H1 (cell line): ENCODE results near the gene PRSS21. TPM values are rescaled to one million over a fixed set of nuclear protein-coding genes. Genes with fewer than 3 reads are reported as not detected.

ENCODE experiments used
- CTCF ChIA-PET: fragments of 300-600 bp; sonication (Branson Sonifier 250); formaldehyde crosslinking; loops from one replicate; lab custom pipeline; 2021; ENCODE audit not compliant: partially characterized antibody; lab: Charles Lee
- POLR2A ChIA-PET: fragments of 300-600 bp; sonication (Branson Sonifier 250); formaldehyde crosslinking; loops from one replicate; lab custom pipeline; 2021; ENCODE audit warnings: inconsistent platforms; ENCODE audit not compliant: partially characterized antibody; lab: Charles Lee
- DNase-seq, 2 experiments: peaks; one replicate each; pipeline versions ENCODE4 v3.0.0 to v3.0.0-alpha.2; 2010 to 2022; ENCODE audit warnings: low spot score in 2 of 2, low read depth in 1 of 2, mixed read lengths in 1 of 2
- FAIRE-seq: peaks from 2 replicates; lab custom pipeline; 2011; peaks lifted over from hg19 to GRCh38; lab: Jason Lieb, UNC
- H2AFZ ChIP-seq: 2 replicates; pipeline ENCODE4 v1.8.1; 2012; ENCODE audit warnings: low read length, inconsistent platforms
- H2AK5ac ChIP-seq: 2 replicates; pipeline ENCODE4 v1.6.1; 2013; ENCODE audit warnings: low read depth, low read length
- H2BK120ac ChIP-seq: replicated peaks from 2 replicates; pipeline ENCODE3; 2013; ENCODE audit warnings: low read depth, low read length, inconsistent platforms
- H2BK12ac ChIP-seq: 2 replicates; pipeline ENCODE4 v1.6.1; 2013; ENCODE audit warnings: low read depth, low read length
- H2BK15ac ChIP-seq: 2 replicates; pipeline ENCODE4 v1.6.1; 2013; ENCODE audit warnings: low read length
- H2BK20ac ChIP-seq: 2 replicates; pipeline ENCODE4 v1.6.1; 2013; ENCODE audit warnings: low read length
- H2BK5ac ChIP-seq: 2 replicates; pipeline ENCODE4 v1.6.1; 2013; ENCODE audit warnings: low read depth, low read length
- H3K14ac ChIP-seq: 2 replicates; pipeline ENCODE4 v1.6.1; 2013; ENCODE audit warnings: inconsistent platforms; ENCODE audit not compliant: insufficient read length
- H3K18ac ChIP-seq: 2 replicates; pipeline ENCODE4 v1.6.1; 2013; ENCODE audit warnings: low read length; ENCODE audit errors: extremely low read depth
- H3K23ac ChIP-seq: 2 replicates; pipeline ENCODE4 v1.6.1; 2013; ENCODE audit warnings: inconsistent platforms; ENCODE audit not compliant: insufficient read length
- H3K23me2 ChIP-seq: 2 replicates; pipeline ENCODE4 v1.6.1; 2013; ENCODE audit warnings: low read depth, low read length
- H3K27ac ChIP-seq: 2 replicates; pipeline ENCODE4 v1.6.1; 2011; ENCODE audit warnings: low read depth, low read length, inconsistent platforms
- H3K27me3 ChIP-seq, 4 experiments: replicated peaks in 1 of 4; 1 replicate in 1 of 4; 2 replicates in 3 of 4; pipeline versions ENCODE4 v1.6.1 to v1.8.1; 2011 to 2013; ENCODE audit warnings: low read length in 3 of 4, mild to moderate bottlenecking in 3 of 4, inconsistent platforms in 2 of 4, mixed read lengths in 2 of 4, moderate library complexity in 1 of 4; ENCODE audit not compliant: control insufficient read depth in 3 of 4, insufficient read depth in 3 of 4; ENCODE audit errors: extremely low read depth in 1 of 4
- H3K36me3 ChIP-seq, 4 experiments: 2 replicates each; pipeline versions ENCODE4 v1.6.1 to v1.8.1; 2011 to 2013; ENCODE audit warnings: mild to moderate bottlenecking in 4 of 4, low read length in 3 of 4, moderate library complexity in 2 of 4, control low read depth in 1 of 4, inconsistent platforms in 1 of 4; ENCODE audit not compliant: insufficient read depth in 4 of 4, control insufficient read depth in 2 of 4
- H3K4ac ChIP-seq: replicated peaks from 2 replicates; pipeline ENCODE3; 2013; ENCODE audit warnings: low read length, low read depth, mixed read lengths, inconsistent platforms; ENCODE audit not compliant: insufficient read length
- H3K4me1 ChIP-seq, 4 experiments: replicated peaks in 1 of 4; 1 replicate in 1 of 4; 2 replicates in 3 of 4; pipeline versions ENCODE4 v1.6.1 to v1.8.1; 2011 to 2013; ENCODE audit warnings: low read length in 3 of 4, inconsistent platforms in 2 of 4, mixed read lengths in 1 of 4; ENCODE audit not compliant: insufficient read depth in 4 of 4, control insufficient read depth in 3 of 4
- H3K4me2 ChIP-seq, 2 experiments: 2 replicates each; pipeline versions ENCODE4 v1.6.1 to v1.8.1; 2011 to 2013; ENCODE audit warnings: low read depth in 2 of 2, low read length in 2 of 2, control low read depth in 1 of 2, inconsistent platforms in 1 of 2, mild to moderate bottlenecking in 1 of 2; ENCODE audit not compliant: insufficient read depth in 1 of 2
- H3K4me3 ChIP-seq, 4 experiments: fragments of 200-600, 300-600 bp in 1 of 4; sonication (generic), shearing (Covaris generic), sonication (Bioruptor Twin) in 1 of 4; 2 replicates each; pipeline versions ENCODE4 v1.5.1 to v1.8.1; 2011 to 2016; ENCODE audit warnings: low read length in 4 of 4, low read depth in 3 of 4, control low read depth in 2 of 4, inconsistent platforms in 2 of 4, mild to moderate bottlenecking in 2 of 4, mixed read lengths in 1 of 4, moderate library complexity in 1 of 4; ENCODE audit not compliant: insufficient read depth in 2 of 4; ENCODE audit errors: extremely low read depth in 1 of 4
- H3K56ac ChIP-seq: replicated peaks from 2 replicates; pipeline ENCODE3; 2013; ENCODE audit warnings: low read depth, mild to moderate bottlenecking, mixed read lengths, low read length, inconsistent platforms; ENCODE audit not compliant: insufficient read length
- H3K79me1 ChIP-seq: 2 replicates; pipeline ENCODE4 v1.6.1; 2013; ENCODE audit warnings: low read depth, low read length, control low read depth
- H3K79me2 ChIP-seq, 2 experiments: 2 replicates each; pipeline versions ENCODE4 v1.6.1 to v1.8.1; 2012 to 2013; ENCODE audit warnings: low read length in 2 of 2, mild to moderate bottlenecking in 2 of 2, inconsistent platforms in 1 of 2; ENCODE audit not compliant: insufficient read depth in 2 of 2, control insufficient read depth in 1 of 2
- H3K9ac ChIP-seq, 4 experiments: replicated peaks in 1 of 4; 1 replicate in 1 of 4; 2 replicates in 3 of 4; pipeline versions ENCODE4 v1.6.1 to v1.8.1; 2011 to 2013; ENCODE audit warnings: low read depth in 3 of 4, low read length in 3 of 4, control low read depth in 2 of 4, mild to moderate bottlenecking in 2 of 4, moderate library complexity in 2 of 4, inconsistent platforms in 1 of 4; ENCODE audit errors: extremely low read depth in 1 of 4
- H3K9me3 ChIP-seq, 2 experiments: 2 replicates each; pipeline versions ENCODE4 v1.6.1 to v1.8.1; 2012 to 2013; ENCODE audit warnings: mild to moderate bottlenecking in 2 of 2, moderate library complexity in 2 of 2, control low read depth in 1 of 2, inconsistent platforms in 1 of 2, low read depth in 1 of 2, low read length in 1 of 2, mixed read lengths in 1 of 2; ENCODE audit not compliant: insufficient read depth in 2 of 2
- H4K20me1 ChIP-seq, 2 experiments: replicated peaks in 1 of 2; 2 replicates each; pipeline versions ENCODE3 to v1.8.1; 2011 to 2013; ENCODE audit warnings: inconsistent platforms in 2 of 2, low read length in 2 of 2, mild to moderate bottlenecking in 1 of 2; ENCODE audit not compliant: insufficient read depth in 2 of 2, control insufficient read depth in 1 of 2
- H4K5ac ChIP-seq: 2 replicates; pipeline ENCODE4 v1.6.1; 2013; ENCODE audit warnings: low read length, low read depth, mixed read lengths, inconsistent platforms; ENCODE audit not compliant: insufficient read length
- H4K8ac ChIP-seq: 2 replicates; pipeline ENCODE4 v1.8.0; 2013; ENCODE audit warnings: mild to moderate bottlenecking, moderate library complexity, low read length, inconsistent platforms; ENCODE audit not compliant: insufficient read depth; ENCODE audit errors: extremely low read depth
- H4K91ac ChIP-seq: replicated peaks from 2 replicates; pipeline ENCODE3; 2013; ENCODE audit warnings: low read length, mixed read lengths, inconsistent platforms; ENCODE audit not compliant: insufficient read length
- JUN ChIP-seq: IDR thresholded peaks from 2 replicates; pipeline ENCODE4 v1.6.1; 2011; ENCODE audit warnings: low read depth, mild to moderate bottlenecking, improper control_type of control experiment, low read length
- RAD21 ChIP-seq, 2 experiments: IDR thresholded peaks in 1 of 2; conservative IDR thresholded peaks in 1 of 2; 2 replicates each; pipeline ENCODE4 v1.6.1; 2011; ENCODE audit warnings: low read depth in 2 of 2, low read length in 2 of 2, improper control_type of control experiment in 1 of 2, inconsistent platforms in 1 of 2, mild to moderate bottlenecking in 1 of 2, moderate library complexity in 1 of 2
- SIN3A ChIP-seq, 2 experiments: IDR thresholded peaks in 1 of 2; conservative IDR thresholded peaks in 1 of 2; 2 replicates each; pipeline ENCODE4 v1.6.1; 2011 to 2012; ENCODE audit warnings: low read length in 2 of 2, improper control_type of control experiment in 1 of 2, low read depth in 1 of 2, mild to moderate bottlenecking in 1 of 2
- WGBS, 2 experiments: shearing (Covaris generic) in 1 of 2; methylation state at CpG; one replicate each; pipeline versions ENCODE4 v1.1.6 to v1.1.7; 2013 to 2015; ENCODE audit warnings: low lambda C conversion rate in 2 of 2, mixed read lengths in 2 of 2, inconsistent platforms in 1 of 2, low coverage in 1 of 2, missing lambda C conversion rate in 1 of 2; ENCODE audit not compliant: insufficient replicate concordance in 2 of 2, insufficient coverage in 1 of 2, insufficient read length in 1 of 2; ENCODE audit errors: extremely low coverage in 1 of 2, missing lambda C conversion rate in 1 of 2; 5-methylcytosine and 5-hydroxymethylcytosine counted together
- polyA plus RNA-seq, 7 experiments: library from polyadenylated mRNA; depleted of rRNA in 3 of 7; stranded (reverse) in 5 of 7; unstranded in 2 of 7; fragments of >200 nt in 5 of 7; fragments of 200-250 nt in 2 of 7; gene quantifications; 1 replicate in 5 of 7; 2 replicates in 1 of 7; 4 replicates in 1 of 7; pipeline versions ENCODE4 v1.2.1 to v1.2.3, GENCODE V29; 2011 to 2013; ENCODE audit warnings: missing spikeins in 2 of 7, mixed read lengths in 2 of 7
- total RNA-seq: library from RNA; stranded (reverse); fragmentation: NEBNext Ultra II Directional; extraction: Animal tissue kit (Norgen Biotek cat#: 25700); gene quantifications from 2 replicates; pipeline ENCODE4 v1.2.1, GENCODE V29; 2021

The PRSS21 gene
- total and polyA plus RNA-seq, 2 of the 8 experiments (the other 6 are each of a cell fraction or from before 2014, with no cell fraction given) = 0.76 to 1.0 TPM

- no peak overlapping the region; the same call in 1 of the 2 replicates for H4K8ac ChIP-seq
- H3K14ac ChIP-seq = no peak overlapping the region
- no peak overlapping the region for H3K9ac ChIP-seq
- no peak overlapping the region for H4K5ac ChIP-seq
- H2BK5ac ChIP-seq = no peak overlapping the region
- H2BK20ac ChIP-seq = no peak overlapping the region
- H2BK12ac ChIP-seq = no peak overlapping the region
- no peaks in the 10 kb centered on the region for H3K27me3 ChIP-seq
- H2AFZ ChIP-seq = no peak overlapping the region
- H2BK15ac ChIP-seq = no peak overlapping the region
- ChIA-PET POLR2A (no interaction called here), CTCF (interaction anchor here (0.6 to 0.7 kb wide), 2 partner anchors 94 to 132 kb away, joined by 3 to 4 read pairs; no protein-coding TSS in a partner anchor)
- H2AK5ac ChIP-seq = no peak overlapping the region
- H3K4me1 ChIP-seq = no peaks in the 10 kb centered on the region
- no peak overlapping the region for H3K4me3 ChIP-seq
- no peak overlapping the region for H3K56ac ChIP-seq
- no peak overlapping the region for H4K91ac ChIP-seq
- FAIRE-seq (no peak), DNase-seq (no peak)
- H3K23ac ChIP-seq = no peak overlapping the region
- no peaks in the 10 kb centered on the region for H4K20me1 ChIP-seq
- no peak overlapping the region for H3K4ac ChIP-seq
- no peaks in the 10 kb centered on the region for H3K79me1 ChIP-seq
- H3K27ac ChIP-seq = no peak overlapping the region
- WGBS, 2 experiments = 79% methylated on average over 14 of the region's 14 CpGs; no CpG with 5 or more reads in 1 of the 2 experiments
- H3K23me2 ChIP-seq = no peaks in the 10 kb centered on the region
- H3K18ac ChIP-seq = no peak overlapping the region
- H3K36me3 ChIP-seq = no peaks in the 10 kb centered on the region
- H3K4me2 ChIP-seq = no peak overlapping the region
- H3K79me2 ChIP-seq = no peaks in the 10 kb centered on the region
- no peak overlapping the region for H2BK120ac ChIP-seq
- no peaks in the 10 kb centered on the region for H3K9me3 ChIP-seq
- TF ChIP-seq RAD21 (IDR thresholded peaks at IDR 0.05 in 1 of 2, conservative IDR thresholded peaks at IDR 0.05 in 1 of 2; ENCODE audit: low read depth in 2 of 2, low read length in 2 of 2) (no peak), JUN (no peak), SIN3A (conservative IDR thresholded peaks at IDR 0.05 in 1 of 2, IDR thresholded peaks at IDR 0.05 in 1 of 2; ENCODE audit: low read depth in 1 of 2, low read length in 2 of 2) (no peak)
Observed at GRCh38 chr16:2827831-2828520, 10.9 kb downstream of the PRSS21 start.
